ENCODE data around the gene GKN2. TPM values are rescaled to one million over a fixed set of nuclear protein-coding genes. Genes with fewer than 3 reads are reported as not detected.
A peak's percentile ranks its signal among the peaks of the same experiment; 100 is the strongest.

Gene GKN2
- total and polyA plus RNA-seq, 2 of the 13 experiments (the other 11 are each of a cell fraction or from before 2014, with no cell fraction given) = not detected

- H3K4me2 ChIP-seq (ENCODE audit: low read depth, low read length) = no peak overlapping the region
- intact Hi-C loops (cut with micrococcal nuclease; ENCODE audit: unreplicated experiment) = no loop called here
- no peak for TF ChIP-seq SNAPC2 (CRISPR knock-in tag; IDR thresholded peaks at IDR 0.05)
- no peak for TF ChIP-seq GZF1 (CRISPR knock-in tag; IDR thresholded peaks at IDR 0.05)
- no peak for TF ChIP-seq THAP9 (CRISPR knock-in tag; IDR thresholded peaks at IDR 0.05; ENCODE audit: borderline replicate concordance)
- no peak for TF ChIP-seq FOXP1 (IDR thresholded peaks at IDR 0.05)
- 0 out of 2 replicates have a peak, but pooled peaks have one; percentile 25 for TF ChIP-seq FOXP1 (CRISPR knock-in tag; IDR thresholded peaks at IDR 0.05)
- TF ChIP-seq ZNF784 (CRISPR knock-in tag; IDR thresholded peaks at IDR 0.05; ENCODE audit: borderline replicate concordance) = no peak
- TF ChIP-seq DRAP1 (CRISPR knock-in tag; IDR thresholded peaks at IDR 0.05) = no peak
- TF ChIP-seq ZNF619 (CRISPR knock-in tag; IDR thresholded peaks at IDR 0.05) = no peak
- TF ChIP-seq FOSL2 (CRISPR knock-in tag; IDR thresholded peaks at IDR 0.05) = peak; percentile 15; the same call in 1 of the 2 replicates
- TF ChIP-seq ZNF839 (CRISPR knock-in tag; IDR thresholded peaks at IDR 0.05; ENCODE audit: borderline replicate concordance) = no peak
- no peak for TF ChIP-seq PAX8 (CRISPR knock-in tag; IDR thresholded peaks at IDR 0.05; ENCODE audit: borderline replicate concordance)
- TF ChIP-seq ATF7-NPFF (CRISPR knock-in tag; IDR thresholded peaks at IDR 0.05; ENCODE audit: low read depth) = no peak
- TF ChIP-seq FOXO4 (CRISPR knock-in tag; conservative IDR thresholded peaks at IDR 0.05) = no peak
- DNase-seq (ENCODE audit: low spot score) = no peak
- peaks cover 9% of the 10 kb centered on the region; the same call in 1 of the 2 replicates for H3K4me1 ChIP-seq (ENCODE audit: insufficient read depth, low read length)
- in situ Hi-C loops (cut with HindIII; ENCODE audit: extremely low pct_ligation_motif_present, low pct_unique_long_range_greater_than_20kb) = no loop called here
- H3K27me3 ChIP-seq (ENCODE audit: control insufficient read depth in 1 of 2, insufficient read depth in 2 of 2, low read length in 2 of 2) = peaks cover 2 to 3% of the 10 kb centered on the region in 2 experiments; a peak in 1 of 5 replicates
- 6% methylated on average over 3 of the region's 3 CpGs for WGBS (ENCODE audit: low lambda C conversion rate)
- H3K27ac ChIP-seq (ENCODE audit: extremely low read length, insufficient read depth, low read length) = no peak overlapping the region
- no peaks in the 10 kb centered on the region for H3K36me3 ChIP-seq (replicated peaks in 1 of 2; ENCODE audit: control insufficient read depth in 1 of 2, insufficient read depth in 2 of 2, low read length in 2 of 2)
- no peaks in the 10 kb centered on the region for H4K20me1 ChIP-seq (ENCODE audit: insufficient read depth, low read length)
- H3K9me3 ChIP-seq (ENCODE audit: low read length) = no peaks in the 10 kb centered on the region
- no peak overlapping the region for H3K9ac ChIP-seq (ENCODE audit: insufficient read depth, low read depth, low read length)
- BruUV-seq (replicated peaks) = no TSS peak
- no peak overlapping the region for H2AFZ ChIP-seq (ENCODE audit: low read length)
- ChIA-PET CTCF (ENCODE audit: low intra/inter-chr PET ratio, low total read pairs) (no interaction called here), POLR2A (no interaction called here)
- no peak for FAIRE-seq
- ATAC-seq = no peak
- H3K4me3 ChIP-seq (replicated peaks in 1 of 3; ENCODE audit: insufficient read depth in 1 of 3, low read depth in 2 of 3, low read length in 3 of 3) = no peak overlapping the region
- no peaks in the 10 kb centered on the region for H3K79me2 ChIP-seq (ENCODE audit: insufficient read depth, low read length)
These were observed 35.5 kb downstream of the GKN2 start for GRCh38 chr2:68917034-68917718.
